ENCODE results near the gene AQP6. TPM values are rescaled to one million over a fixed set of nuclear protein-coding genes. Genes with fewer than 3 reads are reported as not detected.
A peak's percentile ranks its signal among the peaks of the same experiment; 100 is the strongest.

Gene AQP6
- total and polyA plus RNA-seq, 5 donors from 2014 or later: not detected

DNA sequence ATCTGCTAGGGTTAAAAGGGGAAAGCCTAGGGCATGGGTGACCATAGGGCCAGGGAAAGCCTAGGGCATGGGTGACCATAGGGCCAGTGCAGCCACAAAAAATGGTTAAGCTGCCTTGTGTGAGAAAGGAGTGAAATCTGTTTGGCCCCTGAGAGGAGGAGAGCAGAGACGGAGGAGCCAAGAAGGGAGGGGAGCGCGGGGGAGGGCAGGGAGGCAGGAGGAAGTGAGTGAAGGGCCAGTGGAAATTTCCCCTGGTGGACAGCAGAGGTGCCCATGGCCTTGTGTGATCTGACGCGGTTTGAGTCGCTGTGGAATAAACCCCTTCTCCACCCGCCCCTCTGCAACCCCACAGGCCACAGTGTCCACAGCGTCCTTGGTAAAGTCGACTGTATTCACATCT, 618 bp upstream of the AQP6 start:
- peaks cover 2% of the 10 kb centered on the region for H3K27me3 ChIP-seq (ENCODE audit: control insufficient read depth, insufficient read depth, low read length)
- H3K4me1 ChIP-seq (ENCODE audit: control insufficient read depth, insufficient read depth, low read length, poor library complexity, severe bottlenecking): peaks cover 9% of the 10 kb centered on the region
- H3K4me3 ChIP-seq (ENCODE audit: low read depth, low read length): no peak overlapping the region
- Mint-ChIP-seq H3K9me3 (peaks cover 0 to 1% (median 0%) of the 10 kb centered on the region in 7 donors), H3K36me3 (no peaks in the 10 kb centered on the region), H3K27ac (peak overlapping the region in 1 of 3 donors; percentile 63), H3K27me3 (peaks cover 2% of the 10 kb centered on the region), H3K4me3 (no peak overlapping the region), H3K4me1 (peaks cover 0 to 2% (median 0%) of the 10 kb centered on the region in 4 donors)
- H3K27ac ChIP-seq (ENCODE audit: insufficient read depth, low read length, poor library complexity, severe bottlenecking): no peak overlapping the region
- no peaks in the 10 kb centered on the region for H3K36me3 ChIP-seq (ENCODE audit: control insufficient read depth, insufficient read depth, low read length)
- no peak for ATAC-seq (ENCODE audit: low read depth in 2 of 2)
- no peaks in the 10 kb centered on the region for H3K9me3 ChIP-seq (ENCODE audit: control insufficient read depth in 2 of 2, low read length in 2 of 2)
- DNase-seq: no peak

DNA sequence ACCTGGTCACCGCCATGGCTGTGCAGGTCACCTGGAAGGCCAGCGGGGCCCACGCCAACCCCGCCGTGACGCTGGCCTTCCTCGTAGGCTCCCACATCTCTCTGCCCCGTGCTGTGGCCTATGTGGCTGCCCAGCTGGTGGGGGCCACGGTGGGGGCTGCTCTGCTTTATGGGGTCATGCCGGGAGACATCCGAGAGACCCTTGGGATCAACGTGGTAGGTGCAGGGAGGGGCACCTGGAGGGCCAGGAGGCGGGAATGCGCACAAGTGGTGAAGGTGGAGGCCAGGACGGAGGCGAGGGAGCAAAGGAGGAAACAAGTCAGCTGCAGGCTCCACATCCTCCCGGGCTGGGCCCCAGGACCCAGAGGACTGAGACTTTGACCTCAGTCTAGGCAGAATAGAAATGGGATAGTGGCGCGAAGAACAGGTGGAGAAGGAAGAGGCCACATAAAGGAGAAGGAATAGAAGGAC, 649 bp downstream of the AQP6 start:
- no peaks in the 10 kb centered on the region for H3K36me3 Mint-ChIP-seq
- H3K4me3 ChIP-seq (ENCODE audit: low read depth, low read length): no peak overlapping the region
- no peaks in the 10 kb centered on the region for H3K27me3 ChIP-seq (ENCODE audit: control insufficient read depth, insufficient read depth, low read length)
- H3K27ac Mint-ChIP-seq: no peak overlapping the region
- no peaks in the 10 kb centered on the region for H3K4me1 ChIP-seq (ENCODE audit: control insufficient read depth, insufficient read depth, low read length, poor library complexity, severe bottlenecking)
- H3K4me1 Mint-ChIP-seq: no peaks in the 10 kb centered on the region
- H3K9me3 Mint-ChIP-seq: no peaks in the 10 kb centered on the region
- H3K27me3 Mint-ChIP-seq: no peaks in the 10 kb centered on the region
- DNase-seq (no peak), ATAC-seq (ENCODE audit: low read depth in 2 of 2) (no peak)
- no peak overlapping the region for H3K27ac ChIP-seq (ENCODE audit: insufficient read depth, low read length, poor library complexity, severe bottlenecking)
- H3K36me3 ChIP-seq (ENCODE audit: control insufficient read depth, insufficient read depth, low read length): no peaks in the 10 kb centered on the region
- H3K4me3 Mint-ChIP-seq: no peak overlapping the region
- no peaks in the 10 kb centered on the region for H3K9me3 ChIP-seq (ENCODE audit: control insufficient read depth in 2 of 2, low read length in 2 of 2)

DNA sequence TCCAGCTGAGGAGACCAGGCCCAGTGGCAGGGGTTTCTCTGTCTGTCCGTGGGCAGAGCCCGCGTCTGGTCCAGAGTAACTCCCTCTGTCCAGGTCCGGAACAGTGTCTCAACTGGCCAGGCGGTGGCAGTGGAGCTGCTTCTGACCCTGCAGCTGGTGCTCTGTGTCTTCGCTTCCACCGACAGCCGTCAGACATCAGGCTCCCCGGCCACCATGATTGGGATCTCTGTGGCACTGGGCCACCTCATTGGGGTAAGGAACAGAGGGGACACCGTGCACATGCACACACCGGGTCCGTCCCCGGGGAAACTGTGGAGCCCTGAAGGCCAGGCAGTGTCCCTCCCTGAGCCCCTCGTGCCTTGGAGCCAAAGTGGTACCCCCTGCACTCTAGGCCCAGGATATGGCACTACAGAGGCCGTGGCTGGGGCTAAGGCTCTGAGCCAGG, 1.5 kb downstream of the AQP6 start:
- Histone ChIP-seq H3K9me3 (ENCODE audit: control insufficient read depth in 2 of 2, low read length in 2 of 2) (no peaks in the 10 kb centered on the region), H3K27me3 (ENCODE audit: control insufficient read depth, insufficient read depth, low read length) (no peaks in the 10 kb centered on the region), H3K4me3 (ENCODE audit: low read depth, low read length) (no peak overlapping the region), H3K4me1 (ENCODE audit: control insufficient read depth, insufficient read depth, low read length, poor library complexity, severe bottlenecking) (no peaks in the 10 kb centered on the region), H3K36me3 (ENCODE audit: control insufficient read depth, insufficient read depth, low read length) (no peaks in the 10 kb centered on the region), H3K27ac (ENCODE audit: insufficient read depth, low read length, poor library complexity, severe bottlenecking) (no peak overlapping the region)
- Mint-ChIP-seq H3K9me3 (no peaks in the 10 kb centered on the region), H3K36me3 (no peaks in the 10 kb centered on the region), H3K4me1 (no peaks in the 10 kb centered on the region), H3K4me3 (no peak overlapping the region), H3K27me3 (no peaks in the 10 kb centered on the region), H3K27ac (no peak overlapping the region)
- no peak for ATAC-seq (ENCODE audit: low read depth in 2 of 2)
- no peak for DNase-seq

DNA sequence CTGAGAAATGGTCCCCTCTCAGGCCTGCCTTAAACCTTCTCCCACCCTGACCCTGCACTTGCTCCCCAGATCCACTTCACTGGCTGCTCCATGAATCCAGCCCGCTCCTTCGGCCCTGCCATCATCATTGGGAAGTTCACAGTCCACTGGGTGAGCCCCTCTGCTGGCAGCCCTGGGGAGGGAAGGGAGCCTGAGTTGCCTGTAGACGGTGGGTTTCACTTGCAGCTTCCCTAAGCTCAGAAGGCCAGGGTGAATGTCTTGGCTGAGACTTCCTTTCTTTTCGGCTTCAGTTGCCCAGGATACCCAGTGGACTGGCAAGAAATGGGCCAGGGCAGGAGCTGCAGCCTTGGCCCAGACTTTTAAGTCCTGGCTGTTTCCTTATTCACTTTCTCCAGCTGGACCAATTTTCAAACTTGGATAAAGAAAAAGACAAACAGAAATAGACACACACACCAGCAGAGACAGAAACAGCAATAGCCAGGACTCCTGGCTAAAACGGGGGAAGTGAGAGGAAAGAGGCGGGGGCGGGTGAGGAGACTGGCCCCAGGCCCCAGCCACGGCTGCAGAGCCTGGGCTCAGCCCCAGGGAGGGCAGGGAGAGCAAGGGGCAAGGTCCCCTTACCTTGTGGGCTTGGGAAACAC, 2.0 kb downstream of the AQP6 start:
- no peaks in the 10 kb centered on the region for H3K9me3 Mint-ChIP-seq

DNA sequence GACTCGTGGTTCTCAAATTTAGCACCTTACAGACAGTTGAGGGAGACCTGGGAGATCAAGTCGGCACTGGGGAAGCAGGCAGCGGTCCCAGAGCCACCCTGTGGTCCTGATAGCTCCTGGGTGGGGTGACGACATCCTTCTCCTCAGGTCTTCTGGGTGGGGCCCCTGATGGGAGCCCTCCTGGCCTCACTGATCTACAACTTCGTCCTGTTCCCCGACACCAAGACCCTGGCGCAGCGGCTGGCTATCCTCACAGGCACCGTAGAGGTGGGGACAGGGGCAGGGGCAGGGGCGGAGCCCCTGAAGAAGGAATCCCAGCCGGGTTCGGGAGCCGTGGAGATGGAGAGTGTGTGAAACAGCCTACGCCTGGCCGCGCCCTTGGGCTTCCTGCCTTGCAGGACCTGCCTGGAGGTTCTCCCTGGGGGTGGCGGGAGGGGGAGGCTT, 2.6 kb downstream of the AQP6 start:
- Mint-ChIP-seq H3K4me3 (no peak overlapping the region), H3K27me3 (no peaks in the 10 kb centered on the region), H3K27ac (no peak overlapping the region), H3K36me3 (no peaks in the 10 kb centered on the region), H3K9me3 (no peaks in the 10 kb centered on the region), H3K4me1 (no peaks in the 10 kb centered on the region)
- H3K27me3 ChIP-seq (ENCODE audit: control insufficient read depth, insufficient read depth, low read length): no peaks in the 10 kb centered on the region
- H3K36me3 ChIP-seq (ENCODE audit: control insufficient read depth, insufficient read depth, low read length): no peaks in the 10 kb centered on the region
- ATAC-seq (ENCODE audit: low read depth in 2 of 2): no peak
- DNase-seq: no peak
- H3K4me3 ChIP-seq (ENCODE audit: low read depth, low read length): no peak overlapping the region
- H3K27ac ChIP-seq (ENCODE audit: insufficient read depth, low read length, poor library complexity, severe bottlenecking): no peak overlapping the region
- H3K4me1 ChIP-seq (ENCODE audit: control insufficient read depth, insufficient read depth, low read length, poor library complexity, severe bottlenecking): no peaks in the 10 kb centered on the region
- no peaks in the 10 kb centered on the region for H3K9me3 ChIP-seq (ENCODE audit: control insufficient read depth in 2 of 2, low read length in 2 of 2)

More for the DNA sequence above, 2.0 kb downstream of the AQP6 start:
- ATAC-seq (ENCODE audit: low read depth in 2 of 2) (no peak), DNase-seq (no peak)
- Histone ChIP-seq H3K27me3 (ENCODE audit: control insufficient read depth, insufficient read depth, low read length) (no peaks in the 10 kb centered on the region), H3K4me3 (ENCODE audit: low read depth, low read length) (no peak overlapping the region), H3K9me3 (ENCODE audit: control insufficient read depth in 2 of 2, low read length in 2 of 2) (no peaks in the 10 kb centered on the region), H3K4me1 (ENCODE audit: control insufficient read depth, insufficient read depth, low read length, poor library complexity, severe bottlenecking) (no peaks in the 10 kb centered on the region), H3K27ac (ENCODE audit: insufficient read depth, low read length, poor library complexity, severe bottlenecking) (no peak overlapping the region), H3K36me3 (ENCODE audit: control insufficient read depth, insufficient read depth, low read length) (no peaks in the 10 kb centered on the region)
- no peak overlapping the region for H3K27ac Mint-ChIP-seq
- H3K4me3 Mint-ChIP-seq: no peak overlapping the region
- no peaks in the 10 kb centered on the region for H3K27me3 Mint-ChIP-seq
- no peaks in the 10 kb centered on the region for H3K4me1 Mint-ChIP-seq
- H3K36me3 Mint-ChIP-seq: no peaks in the 10 kb centered on the region

DNA sequence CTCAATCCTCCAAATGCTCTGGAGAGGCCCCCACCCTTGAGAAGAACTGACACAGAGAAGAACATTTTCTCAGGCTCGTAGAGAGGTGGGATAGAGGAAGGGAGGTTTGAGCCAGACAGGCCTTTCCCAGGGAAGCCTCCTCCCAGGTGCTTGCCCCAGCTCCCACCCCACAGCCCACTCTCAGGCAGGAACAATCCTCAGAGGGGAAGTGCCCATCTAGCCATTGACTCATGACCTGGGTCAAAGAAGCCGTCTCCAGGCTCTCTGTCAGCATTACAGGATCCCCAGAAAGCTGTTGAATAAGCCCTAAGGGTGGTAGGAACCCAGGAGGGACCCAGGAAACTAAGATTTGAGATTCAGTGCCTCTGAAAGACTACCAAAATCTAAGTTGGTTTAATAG, 3.8 kb downstream of the AQP6 start:
- no peaks in the 10 kb centered on the region for H3K36me3 Mint-ChIP-seq
- no peaks in the 10 kb centered on the region for H3K9me3 Mint-ChIP-seq
- no peaks in the 10 kb centered on the region for H3K4me1 ChIP-seq (ENCODE audit: control insufficient read depth, insufficient read depth, low read length, poor library complexity, severe bottlenecking)
- no peaks in the 10 kb centered on the region for H3K27me3 Mint-ChIP-seq
- H3K36me3 ChIP-seq (ENCODE audit: control insufficient read depth, insufficient read depth, low read length): no peaks in the 10 kb centered on the region
- DNase-seq (no peak), ATAC-seq (ENCODE audit: low read depth in 2 of 2) (no peak)
- no peak overlapping the region for H3K27ac ChIP-seq (ENCODE audit: insufficient read depth, low read length, poor library complexity, severe bottlenecking)
- H3K4me1 Mint-ChIP-seq: no peaks in the 10 kb centered on the region
- H3K27me3 ChIP-seq (ENCODE audit: control insufficient read depth, insufficient read depth, low read length): no peaks in the 10 kb centered on the region
- H3K4me3 Mint-ChIP-seq: no peak overlapping the region
- no peaks in the 10 kb centered on the region for H3K9me3 ChIP-seq (ENCODE audit: control insufficient read depth in 2 of 2, low read length in 2 of 2)
- H3K4me3 ChIP-seq (ENCODE audit: low read depth, low read length): no peak overlapping the region
- H3K27ac Mint-ChIP-seq: no peak overlapping the region

DNA sequence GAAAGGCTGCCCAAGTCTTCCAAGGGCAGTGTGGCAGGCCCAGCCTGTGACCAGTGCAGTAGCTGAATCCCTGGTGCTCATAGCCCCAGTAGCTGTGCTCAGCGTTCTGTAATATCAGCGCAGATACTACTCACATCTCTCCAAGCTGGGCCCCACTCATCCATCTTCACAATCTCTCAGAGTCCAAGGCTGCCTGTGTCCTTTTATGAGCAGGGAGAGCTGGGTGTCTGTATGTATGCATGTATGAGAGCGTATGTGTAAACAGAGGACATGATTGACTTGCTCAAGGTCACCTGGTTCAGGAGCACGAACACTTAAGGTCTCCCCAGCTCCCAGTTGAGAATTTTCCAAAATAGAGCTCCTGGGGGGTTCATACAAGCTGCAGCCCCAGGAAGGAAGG, 5.4 kb downstream of the AQP6 start:
- Mint-ChIP-seq H3K4me3 (no peak overlapping the region), H3K27ac (no peak overlapping the region), H3K4me1 (no peaks in the 10 kb centered on the region), H3K27me3 (no peaks in the 10 kb centered on the region), H3K36me3 (no peaks in the 10 kb centered on the region), H3K9me3 (no peaks in the 10 kb centered on the region)
- no peak overlapping the region for H3K4me3 ChIP-seq (ENCODE audit: low read depth, low read length)
- no peak overlapping the region for H3K27ac ChIP-seq (ENCODE audit: insufficient read depth, low read length, poor library complexity, severe bottlenecking)
- no peaks in the 10 kb centered on the region for H3K36me3 ChIP-seq (ENCODE audit: control insufficient read depth, insufficient read depth, low read length)
- H3K27me3 ChIP-seq (ENCODE audit: control insufficient read depth, insufficient read depth, low read length): no peaks in the 10 kb centered on the region
- ATAC-seq (ENCODE audit: low read depth in 2 of 2) (no peak), DNase-seq (no peak)
- no peaks in the 10 kb centered on the region for H3K9me3 ChIP-seq (ENCODE audit: control insufficient read depth in 2 of 2, low read length in 2 of 2)
- H3K4me1 ChIP-seq (ENCODE audit: control insufficient read depth, insufficient read depth, low read length, poor library complexity, severe bottlenecking): no peaks in the 10 kb centered on the region

DNA sequence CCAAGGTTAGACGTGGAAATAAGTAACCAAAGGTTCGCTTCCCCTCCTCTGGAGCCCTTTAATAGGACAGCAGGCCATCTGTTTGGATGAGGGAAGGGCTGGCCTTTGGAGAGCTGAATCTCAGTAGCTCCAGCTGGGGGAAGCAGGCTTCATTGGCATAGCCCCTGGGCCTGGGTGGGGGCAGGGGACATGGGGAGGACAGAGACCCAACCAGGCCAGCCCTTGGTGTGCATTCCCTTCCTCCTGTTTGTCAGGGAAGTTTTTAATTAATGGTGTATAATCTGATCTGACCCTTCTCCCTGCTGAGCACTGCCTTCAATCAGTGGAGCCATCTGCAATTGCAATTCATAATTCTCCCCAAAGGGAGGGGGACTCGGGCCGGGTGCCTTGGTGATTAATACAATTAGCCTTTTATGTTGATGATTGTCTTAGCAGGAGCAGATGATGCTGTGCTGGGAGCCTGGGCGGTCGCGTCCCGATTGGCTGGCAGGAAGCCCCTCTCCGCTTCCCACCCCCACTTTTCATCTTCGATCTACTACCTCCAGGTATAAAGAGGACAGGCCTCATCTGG, 6.4 kb downstream of the AQP6 start:
- Mint-ChIP-seq H3K4me3 (no peak overlapping the region), H3K9me3 (no peaks in the 10 kb centered on the region), H3K27me3 (no peaks in the 10 kb centered on the region), H3K4me1 (no peaks in the 10 kb centered on the region), H3K27ac (peak overlapping the region in 1 of 3 donors; percentile 25), H3K36me3 (no peaks in the 10 kb centered on the region)
- ATAC-seq (ENCODE audit: low read depth in 2 of 2) (no peak), DNase-seq (no peak)
- Histone ChIP-seq H3K4me1 (ENCODE audit: control insufficient read depth, insufficient read depth, low read length, poor library complexity, severe bottlenecking) (no peaks in the 10 kb centered on the region), H3K4me3 (ENCODE audit: low read depth, low read length) (no peak overlapping the region), H3K9me3 (ENCODE audit: control insufficient read depth in 2 of 2, low read length in 2 of 2) (no peaks in the 10 kb centered on the region), H3K27ac (ENCODE audit: insufficient read depth, low read length, poor library complexity, severe bottlenecking) (no peak overlapping the region), H3K36me3 (ENCODE audit: control insufficient read depth, insufficient read depth, low read length) (no peaks in the 10 kb centered on the region), H3K27me3 (ENCODE audit: control insufficient read depth, insufficient read depth, low read length) (no peaks in the 10 kb centered on the region)

Measured in CD4-positive, CD25-positive, alpha-beta regulatory T cell (primary cell).